Fibroblast of skin of abdomen (primary cell): ENCODE data around the gene EPSTI1.

ENCODE experiments used
- DNase-seq: peaks from one replicate; pipeline ENCODE4 v3.0.0-alpha.2; 2013

The EPSTI1 gene

DNA sequence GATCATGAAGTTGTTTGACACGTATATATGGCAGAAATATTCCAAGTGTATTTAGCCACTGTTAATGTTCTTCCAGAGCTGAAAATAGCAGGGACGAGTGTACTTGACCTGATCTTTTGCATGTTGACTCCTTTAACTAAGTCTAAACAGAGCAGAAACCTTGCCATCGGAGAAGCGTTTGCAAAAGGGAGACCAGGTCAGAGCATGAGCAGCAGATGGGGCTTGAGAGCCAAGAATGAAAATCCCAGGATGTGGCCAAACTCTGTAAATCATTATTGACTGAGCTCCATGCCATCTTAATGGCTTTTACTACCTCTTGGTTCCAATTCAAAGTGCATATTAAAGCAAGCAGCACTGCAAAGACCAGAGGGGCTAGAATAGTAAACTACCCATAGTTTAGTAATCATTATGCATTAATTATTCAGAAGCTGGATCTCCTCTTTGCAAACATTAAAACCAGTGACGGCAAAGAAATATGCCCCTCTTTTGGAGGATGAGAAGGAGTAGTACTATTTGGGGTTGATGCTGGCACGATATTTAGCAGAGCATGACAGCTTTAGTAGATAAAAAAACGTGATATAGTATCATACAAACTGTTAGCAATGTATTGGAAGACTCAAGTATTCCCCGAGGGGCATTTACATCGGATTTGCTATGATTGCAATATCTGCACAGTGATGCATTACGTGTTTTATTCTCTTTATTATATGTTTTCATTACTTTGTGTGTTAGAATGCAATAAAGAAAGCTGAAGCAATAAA is 154.9 kb downstream of the EPSTI1 start:
- peak; percentile 83 for DNase-seq
